H9 (cell line): Measurements from ENCODE around the gene SPEG. TPM values are rescaled to one million over a fixed set of nuclear protein-coding genes. Genes with fewer than 3 reads are reported as not detected.

Source experiments
- DNase-seq: peaks from one replicate; pipeline ENCODE4 v3.0.0-alpha.2; 2017
- H2AFZ ChIP-seq: one replicate; pipeline ENCODE4 v1.6.1; 2013; ENCODE audit warnings: mild to moderate bottlenecking, low read length, control low read depth, moderate library complexity
- H2AK5ac ChIP-seq: 2 replicates; pipeline ENCODE4 v1.6.1; 2013; ENCODE audit warnings: low read length, control low read depth, mixed read lengths; ENCODE audit not compliant: insufficient read length
- H2BK120ac ChIP-seq: one replicate; pipeline ENCODE4 v1.6.1; 2013; ENCODE audit warnings: low read depth, mild to moderate bottlenecking, low read length, control low read depth, inconsistent platforms; ENCODE audit not compliant: poor library complexity, severe bottlenecking
- H2BK12ac ChIP-seq: 2 replicates; pipeline ENCODE4 v1.6.1; 2013; ENCODE audit warnings: low read length, control low read depth, mixed read lengths, low read depth; ENCODE audit not compliant: insufficient read length
- H2BK15ac ChIP-seq: 2 replicates; pipeline ENCODE4 v1.6.1; 2013; ENCODE audit warnings: low read depth, low read length, control low read depth
- H2BK20ac ChIP-seq: one replicate; pipeline ENCODE4 v1.6.1; 2013; ENCODE audit warnings: low read depth, mild to moderate bottlenecking, low read length, control low read depth, inconsistent platforms; ENCODE audit not compliant: poor library complexity, severe bottlenecking
- H2BK5ac ChIP-seq: 2 replicates; pipeline ENCODE4 v1.6.1; 2013; ENCODE audit warnings: low read length, control low read depth, mixed read lengths; ENCODE audit not compliant: insufficient read length
- H3K14ac ChIP-seq: 2 replicates; pipeline ENCODE4 v1.6.1; 2013; ENCODE audit warnings: low read length, control low read depth; ENCODE audit not compliant: insufficient read depth
- H3K18ac ChIP-seq: 2 replicates; pipeline ENCODE4 v1.6.1; 2013; ENCODE audit warnings: low read depth, mild to moderate bottlenecking, mixed read lengths, low read length, control low read depth; ENCODE audit not compliant: insufficient read length
- H3K23ac ChIP-seq: 2 replicates; pipeline ENCODE4 v1.6.1; 2013; ENCODE audit warnings: low read length, control low read depth, mixed read lengths, low read depth; ENCODE audit not compliant: insufficient read length
- H3K23me2 ChIP-seq: 2 replicates; pipeline ENCODE4 v1.6.1; 2013; ENCODE audit warnings: low read depth, mild to moderate bottlenecking, mixed read lengths, low read length, control low read depth; ENCODE audit not compliant: insufficient read length, poor library complexity, severe bottlenecking
- H3K27ac ChIP-seq: 2 replicates; pipeline ENCODE4 v1.5.1; 2013; ENCODE audit warnings: low read length, control low read depth, mixed read lengths, low read depth; ENCODE audit not compliant: insufficient read length
- H3K27me3 ChIP-seq: 2 replicates; pipeline ENCODE4 v1.6.1; 2013; ENCODE audit warnings: low read length, control low read depth, inconsistent platforms; ENCODE audit not compliant: insufficient read depth
- H3K4ac ChIP-seq: 2 replicates; pipeline ENCODE4 v1.6.1; 2013; ENCODE audit warnings: low read depth, mild to moderate bottlenecking, control low read depth, inconsistent platforms, low read length, moderate library complexity
- H3K4me1 ChIP-seq: 2 replicates; pipeline ENCODE4 v1.6.1; 2013; ENCODE audit warnings: low read length, control low read depth, inconsistent platforms; ENCODE audit not compliant: insufficient read depth
- H3K4me2 ChIP-seq: 2 replicates; pipeline ENCODE4 v1.6.1; 2013; ENCODE audit warnings: low read length, control low read depth, mixed read lengths; ENCODE audit not compliant: insufficient read length, insufficient read depth
- H3K56ac ChIP-seq: 2 replicates; pipeline ENCODE4 v1.6.1; 2013; ENCODE audit warnings: low read depth, mild to moderate bottlenecking, mixed read lengths, low read length, control low read depth; ENCODE audit not compliant: insufficient read length
- H3K79me1 ChIP-seq: 2 replicates; pipeline ENCODE4 v1.6.1; 2013; ENCODE audit warnings: low read depth, mild to moderate bottlenecking, moderate library complexity, low read length, control low read depth, inconsistent platforms; ENCODE audit not compliant: insufficient read depth, poor library complexity, severe bottlenecking
- H3K79me2 ChIP-seq: 2 replicates; pipeline ENCODE4 v1.6.1; 2013; ENCODE audit warnings: low read length, control low read depth, inconsistent platforms; ENCODE audit not compliant: insufficient read depth
- H3K9ac ChIP-seq: 2 replicates; pipeline ENCODE4 v1.6.1; 2013; ENCODE audit warnings: low read length, control low read depth, mixed read lengths; ENCODE audit not compliant: insufficient read length; ENCODE audit errors: extremely low read depth
- H3K9me3 ChIP-seq: one replicate; pipeline ENCODE4 v1.6.1; 2013; ENCODE audit warnings: low read depth, low read length, inconsistent platforms; ENCODE audit not compliant: control insufficient read depth
- H3T11ph ChIP-seq: one replicate; pipeline ENCODE4 v1.6.1; 2013; ENCODE audit warnings: mild to moderate bottlenecking, low read length, control low read depth, inconsistent platforms
- H4K20me1 ChIP-seq: one replicate; pipeline ENCODE4 v1.6.1; 2013; ENCODE audit not compliant: control insufficient read depth, insufficient read length, insufficient read depth
- H4K5ac ChIP-seq: 2 replicates; pipeline ENCODE4 v1.6.1; 2013; ENCODE audit warnings: low read depth, mild to moderate bottlenecking, mixed read lengths, low read length, control low read depth; ENCODE audit not compliant: insufficient read length
- H4K8ac ChIP-seq: replicated peaks from 2 replicates; pipeline ENCODE4 v1.6.1; 2013; ENCODE audit warnings: low read length, control low read depth, mixed read lengths, low read depth; ENCODE audit not compliant: insufficient read length
- H4K91ac ChIP-seq: 2 replicates; pipeline ENCODE4 v1.6.1; 2013; ENCODE audit warnings: low read depth, mild to moderate bottlenecking, moderate library complexity, mixed read lengths, low read length, control low read depth; ENCODE audit not compliant: insufficient read length
- H3K27ac Mint-ChIP-seq, 3 experiments: 2 replicates in 2 of 3; 3 replicates in 1 of 3; pipeline ENCODE4 v1.8.0; 2020 to 2021; ENCODE audit warnings: mixed read lengths in 3 of 3, mild to moderate bottlenecking in 1 of 3, moderate library complexity in 1 of 3
- H3K27me3 Mint-ChIP-seq: 2 replicates; pipeline ENCODE4 v1.8.0; 2021; ENCODE audit warnings: low read depth, mild to moderate bottlenecking, moderate library complexity, mixed read lengths
- H3K36me3 Mint-ChIP-seq, 3 experiments: 2 replicates in 2 of 3; 3 replicates in 1 of 3; pipeline ENCODE4 v1.8.0; 2020 to 2021; ENCODE audit warnings: low read depth in 3 of 3, mixed read lengths in 3 of 3; ENCODE audit not compliant: insufficient read depth in 1 of 3
- H3K4me1 Mint-ChIP-seq, 2 experiments: 2 replicates each; pipeline ENCODE4 v1.8.0; 2020; ENCODE audit warnings: mixed read lengths in 2 of 2
- H3K4me3 Mint-ChIP-seq, 2 experiments: 2 replicates in 1 of 2; 3 replicates in 1 of 2; pipeline ENCODE4 v1.8.0; 2020 to 2021; ENCODE audit warnings: mild to moderate bottlenecking in 2 of 2, mixed read lengths in 2 of 2, moderate library complexity in 1 of 2
- H3K9me3 Mint-ChIP-seq, 2 experiments: 2 replicates in 1 of 2; 3 replicates in 1 of 2; pipeline ENCODE4 v1.8.0; 2020; ENCODE audit warnings: mild to moderate bottlenecking in 2 of 2, mixed read lengths in 2 of 2, moderate library complexity in 1 of 2
- CTCF ChIP-seq: fragments of 200-600 bp; sonication (generic); conservative IDR thresholded peaks from 3 replicates; pipeline ENCODE4 v1.8.0; 2021; ENCODE audit warnings: antibody characterized with exemption, mild to moderate bottlenecking
- WGBS: extraction: QIAGEN DNeasy Blood & Tissue Kit; methylation state at CpG from one replicate; pipeline ENCODE4 v1.1.7; 2013; ENCODE audit warnings: missing lambda C conversion rate, low lambda C conversion rate, mixed read lengths; ENCODE audit not compliant: insufficient read length; ENCODE audit errors: extremely low coverage; 5-methylcytosine and 5-hydroxymethylcytosine counted together
- total RNA-seq: library from RNA; stranded (reverse); gene quantifications from 2 replicates; pipeline ENCODE4 v1.2.1, GENCODE V29; 2021

Gene SPEG
- total RNA-seq, 1 experiment from 2014 or later: 23.7 TPM

DNA sequence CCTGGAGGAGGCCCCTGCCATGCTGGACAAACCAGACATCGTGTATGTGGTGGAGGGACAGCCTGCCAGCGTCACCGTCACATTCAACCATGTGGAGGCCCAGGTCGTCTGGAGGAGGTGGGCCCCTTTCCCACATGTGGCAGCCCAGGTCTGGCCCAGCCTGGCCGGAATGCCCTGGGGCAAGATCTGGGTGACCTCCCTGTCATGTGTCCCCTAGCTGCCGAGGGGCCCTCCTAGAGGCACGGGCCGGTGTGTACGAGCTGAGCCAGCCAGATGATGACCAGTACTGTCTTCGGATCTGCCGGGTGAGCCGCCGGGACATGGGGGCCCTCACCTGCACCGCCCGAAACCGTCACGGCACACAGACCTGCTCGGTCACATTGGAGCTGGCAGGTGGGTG, 38.9 kb downstream of the SPEG start:
- H3K4ac ChIP-seq: no peak overlapping the region
- H3K14ac ChIP-seq: no peak overlapping the region
- no peaks in the 10 kb centered on the region for H3K79me1 ChIP-seq
- H2AK5ac ChIP-seq: no peak overlapping the region
- WGBS: no CpG with 5 or more reads among the region's 18 CpGs
- Mint-ChIP-seq H3K9me3 (no peaks in the 10 kb centered on the region; a peak in 2 of 5 replicates), H3K4me1 (peaks cover 18 to 23% of the 10 kb centered on the region in 2 experiments), H3K36me3 (peaks cover 0 to 4% (median 0%) of the 10 kb centered on the region in 3 experiments; a peak in 2 of 7 replicates), H3K27me3 (peaks cover 7% of the 10 kb centered on the region; the same call in 1 of the 2 replicates), H3K27ac (no peak overlapping the region), H3K4me3 (no peak overlapping the region)
- H4K91ac ChIP-seq: no peak overlapping the region
- no peak overlapping the region for H4K5ac ChIP-seq
- no peak overlapping the region for H2BK20ac ChIP-seq
- no peaks in the 10 kb centered on the region for H3K79me2 ChIP-seq
- H3K56ac ChIP-seq: no peak overlapping the region
- no peaks in the 10 kb centered on the region for H4K20me1 ChIP-seq
- DNase-seq: no peak
- TF ChIP-seq CTCF: no peak
- H3K27ac ChIP-seq: no peak overlapping the region
- H2BK12ac ChIP-seq: no peak overlapping the region
- H3T11ph ChIP-seq: no peak overlapping the region
- H3K4me1 ChIP-seq: no peaks in the 10 kb centered on the region
- no peak overlapping the region for H2BK15ac ChIP-seq
- no peak overlapping the region for H3K4me2 ChIP-seq
- H3K23me2 ChIP-seq: peaks cover 2% of the 10 kb centered on the region
- no peaks in the 10 kb centered on the region for H3K9me3 ChIP-seq
- no peak overlapping the region for H2AFZ ChIP-seq
- no peak overlapping the region for H3K18ac ChIP-seq
- H2BK5ac ChIP-seq: no peak overlapping the region
- H4K8ac ChIP-seq: no peak overlapping the region
- H3K9ac ChIP-seq: no peak overlapping the region
- no peak overlapping the region for H3K23ac ChIP-seq
- no peak overlapping the region for H2BK120ac ChIP-seq
- H3K27me3 ChIP-seq: no peaks in the 10 kb centered on the region
